ENCODE data around the gene ZNF212.

- no peak for TF ChIP-seq EZH2 (IDR thresholded peaks at IDR 0.05; ENCODE audit: low read length, missing control alignments)
- TF ChIP-seq, protein P1, sequence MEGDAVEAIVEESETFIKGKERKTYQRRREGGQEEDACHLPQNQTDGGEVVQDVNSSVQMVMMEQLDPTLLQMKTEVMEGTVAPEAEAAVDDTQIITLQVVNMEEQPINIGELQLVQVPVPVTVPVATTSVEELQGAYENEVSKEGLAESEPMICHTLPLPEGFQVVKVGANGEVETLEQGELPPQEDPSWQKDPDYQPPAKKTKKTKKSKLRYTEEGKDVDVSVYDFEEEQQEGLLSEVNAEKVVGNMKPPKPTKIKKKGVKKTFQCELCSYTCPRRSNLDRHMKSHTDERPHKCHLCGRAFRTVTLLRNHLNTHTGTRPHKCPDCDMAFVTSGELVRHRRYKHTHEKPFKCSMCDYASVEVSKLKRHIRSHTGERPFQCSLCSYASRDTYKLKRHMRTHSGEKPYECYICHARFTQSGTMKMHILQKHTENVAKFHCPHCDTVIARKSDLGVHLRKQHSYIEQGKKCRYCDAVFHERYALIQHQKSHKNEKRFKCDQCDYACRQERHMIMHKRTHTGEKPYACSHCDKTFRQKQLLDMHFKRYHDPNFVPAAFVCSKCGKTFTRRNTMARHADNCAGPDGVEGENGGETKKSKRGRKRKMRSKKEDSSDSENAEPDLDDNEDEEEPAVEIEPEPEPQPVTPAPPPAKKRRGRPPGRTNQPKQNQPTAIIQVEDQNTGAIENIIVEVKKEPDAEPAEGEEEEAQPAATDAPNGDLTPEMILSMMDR (conservative IDR thresholded peaks at IDR 0.05 in 1 of 2, IDR thresholded peaks at IDR 0.05 in 1 of 2; ENCODE audit: low read depth in 1 of 2, low read length in 2 of 2): no peak
Measured at GRCh38 chr7:149302865-149303264, 63.4 kb downstream of the ZNF212 start.

All from fibroblast of lung (primary cell).